GM12878 (cell line): ENCODE results near the gene NR1D1.

Experiments
- HDAC2 ChIP-seq: fragments of 200-600 bp; sonication (generic); IDR thresholded peaks from 2 replicates; pipeline ENCODE4 v1.6.1; 2017
- POLR2AphosphoS5 ChIP-seq: IDR thresholded peaks from 2 replicates; pipeline ENCODE4 v1.6.1; 2011; ENCODE audit warnings: mild to moderate bottlenecking, low read length, inconsistent platforms
- REST ChIP-seq: IDR thresholded peaks from 2 replicates; pipeline ENCODE4 v1.6.1; 2012; ENCODE audit warnings: mild to moderate bottlenecking, low read depth, low read length
- SMC3 ChIP-seq: IDR thresholded peaks from 2 replicates; pipeline ENCODE4 v1.6.1; 2011; ENCODE audit warnings: low read length, improper control_type of control experiment, borderline replicate concordance
- TF ChIP-seq, protein P1 (sequence below), 3 experiments: IDR thresholded peaks in 2 of 3; conservative IDR thresholded peaks in 1 of 3; 2 replicates each; pipeline ENCODE4 v1.5.1; 2011; ENCODE audit warnings: low read depth in 3 of 3, low read length in 3 of 3, mild to moderate bottlenecking in 3 of 3, control low read depth in 2 of 3, moderate library complexity in 2 of 3, inconsistent platforms in 1 of 3, mixed read lengths in 1 of 3; ENCODE audit not compliant: control insufficient read depth in 2 of 3, insufficient read depth in 1 of 3; ENCODE audit errors: extremely low read depth in 1 of 3

- TF ChIP-seq, protein P1, sequence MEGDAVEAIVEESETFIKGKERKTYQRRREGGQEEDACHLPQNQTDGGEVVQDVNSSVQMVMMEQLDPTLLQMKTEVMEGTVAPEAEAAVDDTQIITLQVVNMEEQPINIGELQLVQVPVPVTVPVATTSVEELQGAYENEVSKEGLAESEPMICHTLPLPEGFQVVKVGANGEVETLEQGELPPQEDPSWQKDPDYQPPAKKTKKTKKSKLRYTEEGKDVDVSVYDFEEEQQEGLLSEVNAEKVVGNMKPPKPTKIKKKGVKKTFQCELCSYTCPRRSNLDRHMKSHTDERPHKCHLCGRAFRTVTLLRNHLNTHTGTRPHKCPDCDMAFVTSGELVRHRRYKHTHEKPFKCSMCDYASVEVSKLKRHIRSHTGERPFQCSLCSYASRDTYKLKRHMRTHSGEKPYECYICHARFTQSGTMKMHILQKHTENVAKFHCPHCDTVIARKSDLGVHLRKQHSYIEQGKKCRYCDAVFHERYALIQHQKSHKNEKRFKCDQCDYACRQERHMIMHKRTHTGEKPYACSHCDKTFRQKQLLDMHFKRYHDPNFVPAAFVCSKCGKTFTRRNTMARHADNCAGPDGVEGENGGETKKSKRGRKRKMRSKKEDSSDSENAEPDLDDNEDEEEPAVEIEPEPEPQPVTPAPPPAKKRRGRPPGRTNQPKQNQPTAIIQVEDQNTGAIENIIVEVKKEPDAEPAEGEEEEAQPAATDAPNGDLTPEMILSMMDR (IDR thresholded peaks at IDR 0.05 in 2 of 3, conservative IDR thresholded peaks at IDR 0.05 in 1 of 3; ENCODE audit: control insufficient read depth in 2 of 3, extremely low read depth in 1 of 3, insufficient read depth in 1 of 3, low read depth in 3 of 3, low read length in 3 of 3) = no peak
- no peak for TF ChIP-seq HDAC2
- TF ChIP-seq REST = no peak
- no peak for TF ChIP-seq POLR2AphosphoS5
- TF ChIP-seq SMC3 = no peak
Observed at GRCh38 chr17:40103688-40104087, 3.3 kb upstream of the NR1D1 start.
